ENCODE results near the gene DUOX2.

DNA sequence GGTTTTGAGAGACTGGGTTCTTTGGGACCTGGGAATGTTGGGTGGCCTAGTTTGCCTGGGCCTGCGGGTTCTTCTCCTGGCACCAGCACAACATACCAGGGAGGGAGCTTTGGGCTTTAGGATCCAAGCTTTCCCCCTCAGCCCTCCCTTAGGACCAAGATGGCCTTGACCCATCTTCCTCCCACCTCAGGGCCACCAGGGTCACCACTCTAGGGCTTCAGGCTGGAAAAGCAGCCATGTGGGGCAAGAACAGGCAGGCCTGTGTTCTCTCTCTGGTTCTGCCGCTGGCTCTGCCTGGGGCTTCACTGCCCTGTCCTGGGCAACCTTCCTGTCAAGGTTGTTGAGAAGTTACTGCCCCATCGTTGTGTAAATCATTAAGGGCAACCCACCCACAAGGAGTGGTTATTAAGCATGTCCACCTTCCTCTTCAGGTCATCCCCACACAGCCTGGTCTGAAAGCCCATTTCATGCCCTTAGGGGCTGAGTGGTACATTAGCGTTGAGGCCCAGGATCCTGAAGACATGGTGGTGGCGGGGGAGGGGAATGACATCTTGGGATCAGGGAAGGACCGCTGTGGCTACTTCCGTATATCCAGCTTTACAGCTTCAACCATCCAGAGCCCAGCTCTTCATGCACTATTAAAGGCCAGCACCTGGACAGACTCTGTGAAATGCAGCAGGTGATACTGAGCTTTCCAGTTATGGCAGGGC, 16.5 kb upstream of the DUOX2 start:
- TF ChIP-seq POLR2A (IDR thresholded peaks at IDR 0.05) (no peak), CTCF (IDR thresholded peaks at IDR 0.05) (no peak)

All from lower leg skin (tissue), 3 donors.